Measurements from ENCODE around the gene CDK5R2. TPM values are rescaled to one million over a fixed set of nuclear protein-coding genes. Genes with fewer than 3 reads are reported as not detected.

Gene CDK5R2
- total and polyA plus RNA-seq, 10 donors: not detected

DNA sequence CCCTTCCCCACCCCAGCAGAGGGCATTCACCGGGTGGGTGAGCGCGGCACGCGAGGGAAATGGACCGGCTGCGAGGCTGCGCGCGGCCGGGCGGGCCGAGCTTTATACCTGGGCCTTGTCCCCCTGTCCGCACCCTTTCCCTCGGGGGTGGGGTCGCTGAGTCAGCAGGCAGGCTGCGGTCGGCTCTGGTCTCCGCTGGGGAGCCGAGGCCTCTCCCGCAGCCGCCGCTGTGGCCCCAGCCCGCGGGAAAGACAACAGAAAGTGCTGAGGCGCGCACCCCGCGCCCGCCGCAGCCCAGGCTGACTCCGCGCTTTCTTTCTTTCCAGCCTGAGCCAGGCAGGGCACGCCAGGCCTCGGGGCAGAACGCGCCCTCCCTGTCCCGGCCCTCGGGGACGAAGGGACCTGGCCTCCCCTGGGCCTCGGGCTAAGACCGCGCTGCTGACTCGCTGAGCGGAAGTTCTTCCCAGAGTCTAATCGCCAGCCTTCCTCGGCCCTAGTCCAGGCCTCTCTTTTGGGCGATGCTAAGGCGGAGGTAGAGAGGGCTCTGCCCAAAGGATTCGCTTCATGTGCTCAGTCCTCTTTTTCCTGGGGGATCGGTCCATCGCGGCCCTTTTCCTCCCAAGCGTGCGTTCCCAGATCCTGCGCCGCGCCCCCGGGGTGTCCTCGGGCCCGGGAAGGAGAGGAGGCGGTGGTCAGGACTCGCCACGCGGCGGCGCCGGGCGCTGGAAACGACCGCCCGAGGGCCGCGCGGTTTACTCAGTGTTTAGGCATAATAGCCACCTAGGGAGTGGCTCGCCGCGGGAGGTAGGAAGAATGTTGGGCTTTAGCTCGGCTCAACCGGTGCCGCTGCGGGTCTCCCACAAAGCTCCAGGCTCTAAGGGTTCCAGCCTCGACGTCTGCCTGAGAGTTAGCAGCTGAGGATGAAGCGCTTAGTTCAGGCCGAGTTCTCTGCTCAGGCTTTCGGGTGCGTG, 34.2 kb downstream of the CDK5R2 start, which contains the start of gene CRYBA2:
TSS of gene CRYBA2 (minus strand) at position 78 of the 971 bp plus-strand sequence. CDS start 246 bp downstream, outside the sequence.
- no peak for TF ChIP-seq CTCF (IDR thresholded peaks at IDR 0.05 in 8 of 11, conservative IDR thresholded peaks at IDR 0.05 in 3 of 11)
- TF ChIP-seq POLR2AphosphoS5 (IDR thresholded peaks at IDR 0.05): no peak
- DNase-seq: no peak
- Histone ChIP-seq H3K4me3 (peak within 1 kb of the TSS; percentile 20 to 65 (median 35)), H3K27ac (no peak within 1 kb of the TSS), H3K9me3 (no peaks in the 10 kb centered on the region), H3K27me3 (replicated peaks in 1 of 7) (peaks cover 11 to 100% (median 91%) of the 10 kb centered on the region in 7 donors), H3K4me1 (peaks cover 17 to 35% (median 25%) of the 10 kb centered on the region in 6 donors), H3K36me3 (no peaks in the 10 kb centered on the region)
- intact Hi-C loops (cut with DNase I; ENCODE audit: low total_unique reads): no loop called here
- 2 to 5% (median 3%) methylated on average over 21 to 88 of the region's 88 CpGs for WGBS, 5 donors

DNA sequence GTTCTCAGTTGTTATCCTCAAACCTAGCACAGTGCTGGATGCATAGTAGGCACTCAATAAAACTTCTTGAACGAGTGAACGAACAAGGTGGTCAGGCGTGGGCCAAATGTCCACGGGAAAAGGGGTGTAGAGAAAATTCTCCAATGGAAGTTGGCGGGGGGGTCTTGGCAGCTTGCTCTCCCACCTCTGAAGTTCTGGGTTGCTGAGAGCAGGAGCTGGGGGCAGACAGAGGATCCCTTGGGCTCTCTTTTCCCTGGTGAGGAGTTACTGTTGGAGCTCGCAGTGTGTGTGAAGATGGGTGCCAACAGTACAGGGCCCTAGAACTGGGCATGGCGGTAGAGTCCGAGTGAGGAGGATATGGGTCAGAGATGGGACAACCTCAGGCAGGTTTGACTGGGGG, 36.1 kb downstream of the CDK5R2 start:
- no peaks in the 10 kb centered on the region for H3K36me3 ChIP-seq

DNA sequence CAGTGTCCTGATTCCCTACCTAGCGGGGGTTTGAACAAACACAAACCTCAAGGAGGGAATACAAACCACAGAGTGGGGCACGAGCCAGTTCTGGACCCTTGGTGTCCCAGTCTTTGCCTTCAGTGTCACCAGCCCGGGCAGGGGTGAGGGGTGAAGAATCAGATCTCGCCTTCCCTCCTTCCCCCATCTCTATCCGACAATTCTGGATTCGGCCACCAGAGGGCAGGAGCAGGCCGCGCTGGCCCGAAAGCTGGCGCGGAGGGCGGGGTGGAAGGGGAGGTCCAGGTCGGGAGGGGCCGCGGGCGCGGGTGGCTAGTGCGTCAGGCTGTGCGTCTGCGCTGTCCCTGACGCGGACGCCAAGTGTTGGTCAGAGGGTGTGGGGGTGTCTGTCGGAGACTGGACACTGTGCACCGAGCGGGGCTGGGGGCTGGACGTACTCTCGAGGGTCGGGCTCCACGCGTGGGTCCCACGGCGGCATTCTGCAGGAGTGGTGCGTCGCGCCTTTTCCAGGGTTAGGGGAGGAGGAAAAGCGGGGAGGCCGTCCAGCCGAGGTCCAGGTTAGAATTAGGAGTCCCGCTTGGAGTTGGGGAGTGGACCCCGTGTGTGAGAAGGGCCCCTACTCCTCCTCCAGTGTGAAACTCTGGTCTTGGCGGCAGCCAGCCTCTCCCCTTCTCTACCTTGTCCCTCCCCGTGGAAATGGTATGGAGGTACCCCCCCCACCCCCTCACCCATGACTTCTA, 36.7 kb downstream of the CDK5R2 start:
- WGBS, 5 donors: 5 to 6% (median 5%) methylated on average over 31 to 43 of the region's 43 CpGs
- TF ChIP-seq POLR2AphosphoS5 (IDR thresholded peaks at IDR 0.05) (peak in 2 of 3 donors; percentile 48 to 58), CTCF (IDR thresholded peaks at IDR 0.05 in 8 of 11, conservative IDR thresholded peaks at IDR 0.05 in 3 of 11) (peak; percentile 52 to 91 (median 85)), POLR2A (IDR thresholded peaks at IDR 0.05) (no peak)
- H3K27ac ChIP-seq: no peak overlapping the region
- peak; percentile 90 for DNase-seq
- no peaks in the 10 kb centered on the region for H3K9me3 ChIP-seq
- H3K4me3 ChIP-seq: peak overlapping the region in 6 of 8 donors; percentile 15 to 61 (median 20)
- peaks cover 13 to 100% (median 84%) of the 10 kb centered on the region in 7 donors for H3K27me3 ChIP-seq (replicated peaks in 1 of 7)
- H3K36me3 ChIP-seq: no peaks in the 10 kb centered on the region
- H3K4me1 ChIP-seq: peaks cover 17 to 40% (median 28%) of the 10 kb centered on the region in 6 donors
- intact Hi-C loops (cut with DNase I; ENCODE audit: low total_unique reads): no loop called here

More for the DNA sequence above, 36.1 kb downstream of the CDK5R2 start:
- 26 to 33% (median 27%) methylated on average over 8 of the region's 8 CpGs for WGBS, 5 donors
- H3K9me3 ChIP-seq: no peaks in the 10 kb centered on the region
- peaks cover 17 to 35% (median 25%) of the 10 kb centered on the region in 6 donors for H3K4me1 ChIP-seq
- peaks cover 11 to 100% (median 84%) of the 10 kb centered on the region in 7 donors for H3K27me3 ChIP-seq (replicated peaks in 1 of 7)
- intact Hi-C loops (cut with DNase I; ENCODE audit: low total_unique reads): no loop called here
- TF ChIP-seq CTCF (IDR thresholded peaks at IDR 0.05 in 8 of 11, conservative IDR thresholded peaks at IDR 0.05 in 3 of 11) (no peak), POLR2AphosphoS5 (IDR thresholded peaks at IDR 0.05) (no peak), POLR2A (IDR thresholded peaks at IDR 0.05) (no peak)
- peak overlapping the region in 1 of 8 donors; percentile 61 for H3K4me3 ChIP-seq
- DNase-seq: no peak
- H3K27ac ChIP-seq: no peak overlapping the region

Data from spleen (tissue), 11 donors.